Measurements from ENCODE around the gene PSIP1.

DNA sequence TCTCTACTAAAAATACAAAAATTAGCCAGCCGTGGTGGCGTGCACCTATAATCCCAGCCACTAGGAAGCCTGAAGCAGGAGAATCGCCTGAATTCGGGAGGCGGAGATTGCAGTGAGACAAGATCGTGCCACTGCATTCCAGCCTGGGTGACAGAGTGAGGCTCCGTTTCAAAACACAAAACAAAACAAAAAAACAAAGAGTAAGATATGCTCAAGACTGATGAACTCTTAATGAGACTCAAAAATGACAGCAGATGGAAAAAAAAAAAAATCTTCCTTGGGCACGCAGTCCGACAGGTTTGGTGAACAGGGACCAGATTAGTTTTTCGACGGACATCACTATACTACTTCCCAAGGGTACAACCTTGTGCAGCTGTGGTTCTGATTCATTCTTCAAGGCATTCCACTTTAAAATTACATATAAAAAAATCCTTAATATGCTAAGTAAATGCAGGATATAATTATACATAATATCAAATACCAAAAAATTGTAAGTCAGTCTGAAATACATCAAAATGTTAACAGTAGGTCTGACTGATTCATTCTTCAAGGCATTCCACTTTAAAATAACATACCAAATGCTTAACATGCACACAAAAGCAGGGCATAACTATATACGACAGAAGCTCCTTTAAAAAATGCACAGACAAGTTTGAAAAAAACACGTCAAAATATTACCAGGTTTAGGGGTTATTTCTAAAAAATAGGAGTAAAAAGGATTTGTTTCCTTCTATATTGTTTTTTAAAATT lies 12.3 kb downstream of the PSIP1 start:
- TF ChIP-seq ZNF76 (CRISPR knock-in tag; IDR thresholded peaks at IDR 0.05; ENCODE audit: borderline replicate concordance) = no peak
- TF ChIP-seq, protein P1, sequence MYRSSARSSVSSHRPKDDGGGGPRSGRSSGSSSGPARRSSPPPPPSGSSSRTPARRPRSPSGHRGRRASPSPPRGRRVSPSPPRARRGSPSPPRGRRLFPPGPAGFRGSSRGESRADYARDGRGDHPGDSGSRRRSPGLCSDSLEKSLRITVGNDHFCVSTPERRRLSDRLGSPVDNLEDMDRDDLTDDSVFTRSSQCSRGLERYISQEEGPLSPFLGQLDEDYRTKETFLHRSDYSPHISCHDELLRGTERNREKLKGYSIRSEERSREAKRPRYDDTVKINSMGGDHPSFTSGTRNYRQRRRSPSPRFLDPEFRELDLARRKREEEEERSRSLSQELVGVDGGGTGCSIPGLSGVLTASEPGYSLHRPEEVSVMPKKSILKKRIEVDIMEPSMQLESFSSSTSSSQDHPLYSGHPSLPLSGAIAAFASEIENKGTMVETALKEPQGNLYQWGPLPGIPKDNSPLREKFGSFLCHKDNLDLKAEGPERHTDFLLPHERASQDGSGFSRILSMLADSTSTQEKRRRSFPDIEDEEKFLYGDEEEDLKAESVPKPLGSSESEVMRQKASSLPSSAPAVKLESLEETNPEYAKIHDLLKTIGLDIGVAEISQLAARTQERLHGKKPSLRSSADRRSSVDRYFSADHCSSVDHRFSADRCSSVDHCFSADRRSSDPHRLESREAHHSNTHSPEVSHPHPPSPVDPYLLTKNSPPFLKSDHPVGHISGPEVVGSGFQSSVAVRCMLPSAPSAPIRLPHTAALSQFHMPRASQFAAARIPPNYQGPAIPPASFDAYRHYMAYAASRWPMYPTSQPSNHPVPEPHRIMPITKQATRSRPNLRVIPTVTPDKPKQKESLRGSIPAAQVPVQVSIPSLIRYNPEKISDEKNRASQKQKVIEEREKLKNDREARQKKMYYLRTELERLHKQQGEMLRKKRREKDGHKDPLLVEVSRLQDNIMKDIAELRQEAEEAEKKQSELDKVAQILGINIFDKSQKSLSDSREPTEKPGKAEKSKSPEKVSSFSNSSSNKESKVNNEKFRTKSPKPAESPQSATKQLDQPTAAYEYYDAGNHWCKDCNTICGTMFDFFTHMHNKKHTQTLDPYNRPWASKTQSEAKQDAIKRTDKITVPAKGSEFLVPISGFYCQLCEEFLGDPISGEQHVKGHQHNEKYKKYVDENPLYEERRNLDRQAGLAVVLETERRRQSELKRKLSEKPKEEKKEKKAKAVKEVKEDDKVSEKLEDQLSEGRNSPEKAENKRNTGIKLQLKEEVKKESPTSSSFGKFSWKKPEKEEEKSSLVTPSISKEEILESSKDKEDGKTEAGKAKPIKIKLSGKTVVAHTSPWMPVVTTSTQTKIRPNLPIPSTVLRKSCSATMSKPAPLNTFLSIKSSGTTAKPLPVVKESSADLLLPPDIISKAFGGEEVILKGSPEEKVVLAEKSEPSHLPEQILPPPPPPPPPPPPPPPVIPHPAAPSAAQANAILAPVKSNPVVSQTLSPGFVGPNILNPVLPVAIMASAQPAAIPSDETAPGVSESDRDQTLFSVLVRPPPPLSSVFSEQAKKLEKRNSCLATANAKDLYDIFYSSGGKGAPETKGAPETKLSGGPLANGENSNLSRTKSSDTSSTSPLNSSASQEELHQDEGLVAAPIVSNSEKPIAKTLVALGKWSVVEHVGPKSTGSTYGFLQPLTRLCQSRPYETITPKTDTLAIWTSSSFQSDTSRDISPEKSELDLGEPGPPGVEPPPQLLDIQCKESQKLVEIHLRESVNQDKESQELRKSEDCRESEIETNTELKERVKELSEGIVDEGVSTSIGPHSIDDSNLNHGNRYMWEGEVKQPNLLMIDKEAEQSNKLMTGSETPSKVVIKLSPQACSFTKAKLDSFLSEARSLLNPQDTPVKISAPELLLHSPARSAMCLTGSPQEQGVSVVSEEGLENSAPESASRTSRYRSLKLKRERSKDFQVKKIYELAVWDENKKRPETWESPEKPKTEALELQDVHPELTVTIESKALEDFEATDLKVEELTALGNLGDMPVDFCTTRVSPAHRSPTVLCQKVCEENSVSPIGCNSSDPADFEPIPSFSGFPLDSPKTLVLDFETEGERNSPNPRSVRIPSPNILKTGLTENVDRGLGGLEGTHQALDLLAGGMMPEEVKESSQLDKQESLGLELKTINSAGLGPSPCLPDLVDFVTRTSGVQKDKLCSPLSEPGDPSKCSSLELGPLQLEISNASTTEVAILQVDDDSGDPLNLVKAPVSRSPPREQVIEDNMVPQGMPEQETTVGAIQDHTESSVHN (IDR thresholded peaks at IDR 0.05; ENCODE audit: borderline replicate concordance in 1 of 2, low read depth in 1 of 2) = no peak
- no peak for TF ChIP-seq SNRNP70 (optimal IDR thresholded peaks at IDR 0.05; ENCODE audit: low read depth, low read length)
- TF ChIP-seq EZH2 (IDR thresholded peaks at IDR 0.05; ENCODE audit: borderline replicate concordance, low read depth, low read length) = no peak
- no peak for TF ChIP-seq XRCC4 (IDR thresholded peaks at IDR 0.05; ENCODE audit: extremely low read depth, insufficient read depth, insufficient read length)
- no peak for TF ChIP-seq SIRT6 (IDR thresholded peaks at IDR 0.05; ENCODE audit: low read depth, low read length)
- TF ChIP-seq, protein P2, sequence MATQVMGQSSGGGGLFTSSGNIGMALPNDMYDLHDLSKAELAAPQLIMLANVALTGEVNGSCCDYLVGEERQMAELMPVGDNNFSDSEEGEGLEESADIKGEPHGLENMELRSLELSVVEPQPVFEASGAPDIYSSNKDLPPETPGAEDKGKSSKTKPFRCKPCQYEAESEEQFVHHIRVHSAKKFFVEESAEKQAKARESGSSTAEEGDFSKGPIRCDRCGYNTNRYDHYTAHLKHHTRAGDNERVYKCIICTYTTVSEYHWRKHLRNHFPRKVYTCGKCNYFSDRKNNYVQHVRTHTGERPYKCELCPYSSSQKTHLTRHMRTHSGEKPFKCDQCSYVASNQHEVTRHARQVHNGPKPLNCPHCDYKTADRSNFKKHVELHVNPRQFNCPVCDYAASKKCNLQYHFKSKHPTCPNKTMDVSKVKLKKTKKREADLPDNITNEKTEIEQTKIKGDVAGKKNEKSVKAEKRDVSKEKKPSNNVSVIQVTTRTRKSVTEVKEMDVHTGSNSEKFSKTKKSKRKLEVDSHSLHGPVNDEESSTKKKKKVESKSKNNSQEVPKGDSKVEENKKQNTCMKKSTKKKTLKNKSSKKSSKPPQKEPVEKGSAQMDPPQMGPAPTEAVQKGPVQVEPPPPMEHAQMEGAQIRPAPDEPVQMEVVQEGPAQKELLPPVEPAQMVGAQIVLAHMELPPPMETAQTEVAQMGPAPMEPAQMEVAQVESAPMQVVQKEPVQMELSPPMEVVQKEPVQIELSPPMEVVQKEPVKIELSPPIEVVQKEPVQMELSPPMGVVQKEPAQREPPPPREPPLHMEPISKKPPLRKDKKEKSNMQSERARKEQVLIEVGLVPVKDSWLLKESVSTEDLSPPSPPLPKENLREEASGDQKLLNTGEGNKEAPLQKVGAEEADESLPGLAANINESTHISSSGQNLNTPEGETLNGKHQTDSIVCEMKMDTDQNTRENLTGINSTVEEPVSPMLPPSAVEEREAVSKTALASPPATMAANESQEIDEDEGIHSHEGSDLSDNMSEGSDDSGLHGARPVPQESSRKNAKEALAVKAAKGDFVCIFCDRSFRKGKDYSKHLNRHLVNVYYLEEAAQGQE (IDR thresholded peaks at IDR 0.05; ENCODE audit: borderline replicate concordance) = no peak
- TF ChIP-seq, protein P2 (CRISPR knock-in tag; IDR thresholded peaks at IDR 0.05; ENCODE audit: low read depth) = no peak
- TF ChIP-seq, protein P3, sequence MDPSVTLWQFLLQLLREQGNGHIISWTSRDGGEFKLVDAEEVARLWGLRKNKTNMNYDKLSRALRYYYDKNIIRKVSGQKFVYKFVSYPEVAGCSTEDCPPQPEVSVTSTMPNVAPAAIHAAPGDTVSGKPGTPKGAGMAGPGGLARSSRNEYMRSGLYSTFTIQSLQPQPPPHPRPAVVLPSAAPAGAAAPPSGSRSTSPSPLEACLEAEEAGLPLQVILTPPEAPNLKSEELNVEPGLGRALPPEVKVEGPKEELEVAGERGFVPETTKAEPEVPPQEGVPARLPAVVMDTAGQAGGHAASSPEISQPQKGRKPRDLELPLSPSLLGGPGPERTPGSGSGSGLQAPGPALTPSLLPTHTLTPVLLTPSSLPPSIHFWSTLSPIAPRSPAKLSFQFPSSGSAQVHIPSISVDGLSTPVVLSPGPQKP (CRISPR knock-in tag; IDR thresholded peaks at IDR 0.05) = no peak
- TF ChIP-seq POLR2AphosphoS5 (IDR thresholded peaks at IDR 0.05; ENCODE audit: control insufficient read depth, insufficient read depth, low read depth, low read length) = no peak
- TF ChIP-seq BCOR (IDR thresholded peaks at IDR 0.05) = no peak
- TF ChIP-seq SP1 (CRISPR knock-in tag; IDR thresholded peaks at IDR 0.05) = no peak

Data from K562 (cell line).